Measurements from ENCODE around the gene SYNDIG1. TPM values are rescaled to one million over a fixed set of nuclear protein-coding genes. Genes with fewer than 3 reads are reported as not detected.

The SYNDIG1 gene
- total RNA-seq, 2 experiments from 2014 or later, result not detected

DNA sequence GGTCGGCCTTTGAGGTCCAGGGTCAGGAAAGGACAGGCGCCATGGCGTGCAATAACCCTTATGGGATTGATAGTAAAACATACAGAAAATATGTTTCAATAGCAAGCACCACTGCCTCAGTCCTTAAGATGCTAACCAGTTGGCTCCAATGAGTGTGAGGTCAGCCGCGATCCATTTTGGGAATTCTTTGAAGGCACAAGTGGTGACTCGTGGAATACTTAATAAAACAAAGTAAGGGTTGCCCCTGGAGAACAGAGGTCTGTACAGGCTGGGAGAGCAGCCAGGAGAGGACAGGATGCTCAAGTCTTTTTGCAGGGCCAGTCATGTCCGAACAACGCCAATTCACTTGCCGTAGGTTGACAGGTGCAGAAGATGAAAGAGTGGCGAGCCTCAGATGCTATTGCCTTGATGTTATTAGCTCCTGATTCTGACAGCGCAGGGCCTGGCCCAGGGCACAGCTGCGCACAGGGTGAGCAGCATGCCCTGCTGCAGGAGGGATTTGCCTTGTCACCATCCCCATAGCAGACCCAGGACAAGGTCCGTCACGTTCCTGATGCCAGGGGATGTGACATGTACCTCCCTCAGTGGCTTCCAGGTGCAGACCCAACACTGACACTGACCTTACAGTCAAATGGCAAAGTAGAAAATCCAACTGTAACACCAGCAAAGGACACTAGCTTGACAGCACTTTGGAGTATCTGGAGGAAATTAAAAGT, 21.8 kb downstream of the SYNDIG1 start:
- ChIA-PET POLR2A (no interaction called here), CTCF (no interaction called here)
- Mint-ChIP-seq H3K27ac (no peak overlapping the region), H3K4me1 (ENCODE audit: low read depth) (no peaks in the 10 kb centered on the region), H3K9me3 (no peaks in the 10 kb centered on the region), H3K4me3 (no peak overlapping the region), H3K27me3 (no peaks in the 10 kb centered on the region), H3K36me3 (ENCODE audit: low read depth) (no peaks in the 10 kb centered on the region)
- no peaks in the 10 kb centered on the region for H3K36me3 ChIP-seq (ENCODE audit: insufficient read depth, low read length)
- intact Hi-C loops (cut with DNase I, micrococcal nuclease), result no loop called here
- H3K27ac ChIP-seq (ENCODE audit: low read depth in 1 of 2, low read length in 2 of 2), result no peak overlapping the region
- ATAC-seq (ENCODE audit: poor library complexity), result no peak
- no peaks in the 10 kb centered on the region for H3K4me1 ChIP-seq (ENCODE audit: insufficient read depth, low read length)
- H3K27me3 ChIP-seq (ENCODE audit: control insufficient read depth in 1 of 2, insufficient read depth in 2 of 2, low read length in 2 of 2), result no peaks in the 10 kb centered on the region
- peaks cover 0 to 12% of the 10 kb centered on the region in 2 experiments for H3K9me3 ChIP-seq (ENCODE audit: control insufficient read depth in 1 of 2, insufficient read depth in 1 of 2, low read length in 2 of 2)
- H3K4me3 ChIP-seq (ENCODE audit: low read length), result no peak overlapping the region
- TF ChIP-seq, protein P1, sequence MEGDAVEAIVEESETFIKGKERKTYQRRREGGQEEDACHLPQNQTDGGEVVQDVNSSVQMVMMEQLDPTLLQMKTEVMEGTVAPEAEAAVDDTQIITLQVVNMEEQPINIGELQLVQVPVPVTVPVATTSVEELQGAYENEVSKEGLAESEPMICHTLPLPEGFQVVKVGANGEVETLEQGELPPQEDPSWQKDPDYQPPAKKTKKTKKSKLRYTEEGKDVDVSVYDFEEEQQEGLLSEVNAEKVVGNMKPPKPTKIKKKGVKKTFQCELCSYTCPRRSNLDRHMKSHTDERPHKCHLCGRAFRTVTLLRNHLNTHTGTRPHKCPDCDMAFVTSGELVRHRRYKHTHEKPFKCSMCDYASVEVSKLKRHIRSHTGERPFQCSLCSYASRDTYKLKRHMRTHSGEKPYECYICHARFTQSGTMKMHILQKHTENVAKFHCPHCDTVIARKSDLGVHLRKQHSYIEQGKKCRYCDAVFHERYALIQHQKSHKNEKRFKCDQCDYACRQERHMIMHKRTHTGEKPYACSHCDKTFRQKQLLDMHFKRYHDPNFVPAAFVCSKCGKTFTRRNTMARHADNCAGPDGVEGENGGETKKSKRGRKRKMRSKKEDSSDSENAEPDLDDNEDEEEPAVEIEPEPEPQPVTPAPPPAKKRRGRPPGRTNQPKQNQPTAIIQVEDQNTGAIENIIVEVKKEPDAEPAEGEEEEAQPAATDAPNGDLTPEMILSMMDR (IDR thresholded peaks at IDR 0.05), result no peak
- DNase-seq, result no peak

DNA sequence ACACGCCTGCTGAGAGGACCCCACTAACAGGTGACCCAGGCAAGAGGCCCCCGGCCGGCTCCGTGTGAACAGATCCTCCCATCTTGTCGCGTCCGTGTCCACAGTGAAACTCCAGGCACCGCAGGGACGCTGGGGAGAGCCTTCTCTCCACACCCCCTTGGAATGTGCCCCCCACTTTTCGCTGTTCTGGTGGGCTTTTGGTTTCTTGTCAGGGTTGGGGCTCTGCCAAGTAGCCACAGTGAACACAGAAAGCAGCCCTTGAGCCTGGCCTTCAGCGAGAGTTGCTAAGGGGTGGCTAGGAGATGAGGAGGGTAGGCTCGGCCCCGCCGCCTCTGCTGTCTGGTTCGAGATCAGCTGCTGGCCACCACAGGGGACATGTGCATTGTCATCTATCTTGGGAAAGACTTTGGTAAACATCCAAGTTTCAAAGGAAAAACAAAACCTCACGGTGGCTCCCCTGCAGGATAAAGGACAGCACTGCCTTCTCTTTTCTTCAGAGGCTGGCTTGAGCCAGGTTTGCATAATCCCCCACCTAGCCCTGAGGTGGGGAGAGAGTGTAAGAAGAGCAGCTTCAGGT, 22.7 kb downstream of the SYNDIG1 start:
- TF ChIP-seq, protein P1 (IDR thresholded peaks at IDR 0.05), result no peak
- Histone ChIP-seq H3K27me3 (ENCODE audit: control insufficient read depth in 1 of 2, insufficient read depth in 2 of 2, low read length in 2 of 2) (no peaks in the 10 kb centered on the region), H3K36me3 (ENCODE audit: insufficient read depth, low read length) (no peaks in the 10 kb centered on the region), H3K9me3 (ENCODE audit: control insufficient read depth in 1 of 2, insufficient read depth in 1 of 2, low read length in 2 of 2) (peaks cover 0 to 12% of the 10 kb centered on the region in 2 experiments), H3K4me1 (ENCODE audit: insufficient read depth, low read length) (no peaks in the 10 kb centered on the region), H3K27ac (ENCODE audit: low read depth in 1 of 2, low read length in 2 of 2) (no peak overlapping the region), H3K4me3 (ENCODE audit: low read length) (no peak overlapping the region)
- POLR2A ChIA-PET, result no interaction called here
- intact Hi-C loops (cut with DNase I, micrococcal nuclease), result no loop called here
- DNase-seq (no peak), ATAC-seq (ENCODE audit: poor library complexity) (no peak)
- no peaks in the 10 kb centered on the region for H3K27me3 Mint-ChIP-seq
- no peaks in the 10 kb centered on the region for H3K4me1 Mint-ChIP-seq (ENCODE audit: low read depth)
- H3K27ac Mint-ChIP-seq, result no peak overlapping the region
- no peaks in the 10 kb centered on the region for H3K36me3 Mint-ChIP-seq (ENCODE audit: low read depth)
- CTCF ChIA-PET, result no interaction called here
- H3K4me3 Mint-ChIP-seq, result no peak overlapping the region
- H3K9me3 Mint-ChIP-seq, result no peaks in the 10 kb centered on the region

DNA sequence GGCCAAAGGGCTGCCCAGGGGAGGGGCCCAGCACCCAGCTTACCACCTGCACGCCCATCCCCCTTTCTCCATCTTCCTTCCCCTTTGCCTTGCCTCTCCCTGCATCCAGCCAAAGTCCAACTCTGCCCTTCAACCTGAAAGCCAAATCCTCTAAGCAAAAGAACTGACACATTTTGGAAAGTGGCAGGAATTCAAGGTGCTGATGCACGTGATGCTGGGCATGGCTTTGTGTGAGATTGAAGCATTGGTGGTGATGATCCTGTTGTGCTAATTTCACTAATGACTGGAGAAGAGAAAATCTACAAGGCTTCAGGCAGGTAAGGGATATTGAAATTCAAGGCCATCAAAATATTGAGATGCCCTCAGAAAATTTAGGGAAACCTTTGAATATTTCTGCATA, 23.3 kb downstream of the SYNDIG1 start:
- no peaks in the 10 kb centered on the region for H3K4me1 ChIP-seq (ENCODE audit: insufficient read depth, low read length)
- H3K9me3 Mint-ChIP-seq, result no peaks in the 10 kb centered on the region
- H3K4me3 Mint-ChIP-seq, result no peak overlapping the region
- intact Hi-C loops (cut with DNase I, micrococcal nuclease), result no loop called here
- POLR2A ChIA-PET, result no interaction called here
- no peaks in the 10 kb centered on the region for H3K27me3 ChIP-seq (ENCODE audit: control insufficient read depth in 1 of 2, insufficient read depth in 2 of 2, low read length in 2 of 2)
- DNase-seq (no peak), ATAC-seq (ENCODE audit: poor library complexity) (no peak)
- no peaks in the 10 kb centered on the region for H3K36me3 Mint-ChIP-seq (ENCODE audit: low read depth)
- peaks cover 0 to 12% of the 10 kb centered on the region in 2 experiments for H3K9me3 ChIP-seq (ENCODE audit: control insufficient read depth in 1 of 2, insufficient read depth in 1 of 2, low read length in 2 of 2)
- TF ChIP-seq, protein P1 (IDR thresholded peaks at IDR 0.05), result no peak
- H3K27ac ChIP-seq (ENCODE audit: low read depth in 1 of 2, low read length in 2 of 2), result no peak overlapping the region
- H3K27me3 Mint-ChIP-seq, result no peaks in the 10 kb centered on the region
- CTCF ChIA-PET, result no interaction called here
- no peaks in the 10 kb centered on the region for H3K4me1 Mint-ChIP-seq (ENCODE audit: low read depth)
- no peak overlapping the region for H3K4me3 ChIP-seq (ENCODE audit: low read length)
- H3K36me3 ChIP-seq (ENCODE audit: insufficient read depth, low read length), result no peaks in the 10 kb centered on the region
- no peak overlapping the region for H3K27ac Mint-ChIP-seq
